ENCODE results near the gene SLC25A26. TPM values are rescaled to one million over a fixed set of nuclear protein-coding genes. Genes with fewer than 3 reads are reported as not detected.

The SLC25A26 gene
- total RNA-seq, 3 donors from 2014 or later, result 15.9 to 25.8 (median 20.2) TPM

DNA sequence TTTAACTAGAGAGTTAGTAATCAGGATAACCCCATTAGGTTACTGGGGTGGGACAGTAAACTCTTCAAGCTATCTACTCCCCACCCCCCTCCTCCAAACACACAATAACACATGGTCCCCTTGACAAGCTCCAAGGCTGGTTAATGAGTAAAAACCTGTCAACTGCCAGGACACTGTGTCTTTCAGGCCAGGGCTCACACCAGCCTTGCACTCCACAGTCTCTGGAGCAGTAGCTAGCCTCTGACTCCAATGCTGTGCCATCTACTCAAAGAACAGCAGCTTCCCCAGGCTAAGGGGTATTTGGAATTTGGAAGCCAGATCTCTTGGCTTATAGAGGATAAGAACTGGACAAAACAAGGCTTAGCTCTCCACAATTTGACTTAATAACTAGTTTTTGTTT is 164.3 kb downstream of the SLC25A26 start:
- ATAC-seq (no peak), DNase-seq (no peak)
- intact Hi-C loops (cut with DNase I, micrococcal nuclease), result no loop called here
- TF ChIP-seq, protein P1, sequence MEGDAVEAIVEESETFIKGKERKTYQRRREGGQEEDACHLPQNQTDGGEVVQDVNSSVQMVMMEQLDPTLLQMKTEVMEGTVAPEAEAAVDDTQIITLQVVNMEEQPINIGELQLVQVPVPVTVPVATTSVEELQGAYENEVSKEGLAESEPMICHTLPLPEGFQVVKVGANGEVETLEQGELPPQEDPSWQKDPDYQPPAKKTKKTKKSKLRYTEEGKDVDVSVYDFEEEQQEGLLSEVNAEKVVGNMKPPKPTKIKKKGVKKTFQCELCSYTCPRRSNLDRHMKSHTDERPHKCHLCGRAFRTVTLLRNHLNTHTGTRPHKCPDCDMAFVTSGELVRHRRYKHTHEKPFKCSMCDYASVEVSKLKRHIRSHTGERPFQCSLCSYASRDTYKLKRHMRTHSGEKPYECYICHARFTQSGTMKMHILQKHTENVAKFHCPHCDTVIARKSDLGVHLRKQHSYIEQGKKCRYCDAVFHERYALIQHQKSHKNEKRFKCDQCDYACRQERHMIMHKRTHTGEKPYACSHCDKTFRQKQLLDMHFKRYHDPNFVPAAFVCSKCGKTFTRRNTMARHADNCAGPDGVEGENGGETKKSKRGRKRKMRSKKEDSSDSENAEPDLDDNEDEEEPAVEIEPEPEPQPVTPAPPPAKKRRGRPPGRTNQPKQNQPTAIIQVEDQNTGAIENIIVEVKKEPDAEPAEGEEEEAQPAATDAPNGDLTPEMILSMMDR (IDR thresholded peaks at IDR 0.05), result no peak
- H3K9me3 ChIP-seq, result no peaks in the 10 kb centered on the region
- H3K4me3 ChIP-seq, result no peak overlapping the region
- peaks cover 18% of the 10 kb centered on the region for H3K36me3 ChIP-seq (ENCODE audit: low read depth)
- no peaks in the 10 kb centered on the region for H3K4me1 ChIP-seq (ENCODE audit: low read depth)

DNA sequence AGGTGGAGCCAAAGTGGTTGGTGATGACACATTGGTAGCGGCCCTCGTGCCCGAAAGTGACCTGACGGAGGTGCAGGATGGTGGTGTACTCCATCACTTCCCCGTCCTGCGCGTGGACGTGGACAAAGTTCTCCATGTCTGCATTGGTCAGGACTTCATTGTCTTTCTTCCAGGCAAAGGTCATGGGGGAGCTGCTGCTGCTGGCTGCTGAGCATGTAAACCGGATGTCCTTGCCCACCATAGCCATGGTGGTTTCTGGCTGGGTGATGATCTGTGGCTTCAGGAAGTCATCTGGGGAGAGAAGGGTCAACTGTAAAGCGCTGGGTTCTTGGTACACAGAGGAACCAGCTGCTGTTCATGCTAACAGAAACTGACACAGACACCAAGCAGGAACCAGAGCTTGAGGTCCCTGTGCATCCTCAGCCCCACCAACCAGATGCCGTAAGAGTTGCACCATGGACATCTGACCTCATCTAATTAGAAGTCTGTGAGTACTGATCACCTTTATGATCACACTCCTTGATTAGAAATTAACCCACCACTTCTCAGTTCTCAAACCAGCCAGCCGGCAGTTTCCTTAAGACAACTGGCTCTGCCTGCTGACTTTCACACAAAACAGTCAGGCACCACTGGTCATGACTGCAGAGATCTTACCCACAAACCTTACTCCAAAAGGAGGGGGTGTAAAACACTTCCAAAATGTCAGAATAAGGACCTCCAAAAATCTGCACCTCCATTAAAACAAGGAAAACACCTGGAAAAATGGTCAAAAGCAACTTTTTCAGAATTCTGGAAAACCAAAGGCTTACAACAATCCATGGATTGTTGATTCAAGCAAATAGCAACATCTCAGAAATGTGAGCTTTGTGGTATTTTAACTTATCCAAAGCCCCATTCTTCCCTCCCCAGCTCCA is 165.5 kb downstream of the SLC25A26 start:
- Histone ChIP-seq H3K4me3 (no peak overlapping the region), H3K9me3 (no peaks in the 10 kb centered on the region), H3K4me1 (ENCODE audit: low read depth) (no peaks in the 10 kb centered on the region), H3K36me3 (ENCODE audit: low read depth) (peaks cover 7% of the 10 kb centered on the region)
- ATAC-seq (peak; percentile 25), DNase-seq (peak in 1 of 3 donors; percentile 1)
- TF ChIP-seq, protein P1 (IDR thresholded peaks at IDR 0.05), result no peak
- intact Hi-C loops (cut with DNase I, micrococcal nuclease), result no loop called here

DNA sequence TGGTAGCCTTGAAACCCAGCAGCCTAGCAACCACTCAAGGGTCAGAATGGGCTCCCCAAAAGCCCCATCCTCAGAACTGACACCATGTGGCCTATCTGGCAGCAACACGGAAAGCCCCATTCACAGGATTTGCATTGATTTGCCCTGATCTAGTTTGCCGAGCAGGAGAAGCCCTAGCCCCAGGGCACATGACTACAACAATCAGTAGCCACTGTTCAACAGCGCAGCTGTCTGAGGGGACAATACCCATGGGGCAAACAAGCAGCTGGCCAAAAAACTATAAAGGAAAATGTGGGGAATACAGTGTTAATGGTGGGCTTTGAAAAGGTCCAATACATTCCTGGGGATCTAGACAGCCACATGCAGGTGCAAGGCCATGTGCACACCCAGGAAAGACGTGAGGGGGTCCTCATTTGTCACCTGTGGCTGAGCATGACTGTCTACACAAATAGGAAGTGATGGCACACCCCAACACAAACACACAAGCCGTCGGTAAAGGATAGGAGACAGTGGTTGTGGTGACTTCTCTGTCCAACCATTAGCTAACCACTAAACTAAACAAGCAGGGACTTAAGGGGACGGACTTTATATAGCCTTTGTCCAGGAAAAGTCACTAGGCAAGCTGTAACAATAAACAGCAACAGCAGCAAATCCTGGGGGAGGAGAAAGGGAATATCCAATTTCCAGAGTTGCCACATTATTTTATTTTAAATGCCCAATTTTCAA is 166.3 kb downstream of the SLC25A26 start:
- no peak overlapping the region for H3K4me3 ChIP-seq
- H3K9me3 ChIP-seq, result no peaks in the 10 kb centered on the region
- ATAC-seq (no peak), DNase-seq (peak in 1 of 3 donors; percentile 2)
- H3K36me3 ChIP-seq (ENCODE audit: low read depth), result peaks cover 7% of the 10 kb centered on the region
- TF ChIP-seq, protein P1 (IDR thresholded peaks at IDR 0.05), result no peak
- intact Hi-C loops (cut with DNase I, micrococcal nuclease), result no loop called here
- H3K4me1 ChIP-seq (ENCODE audit: low read depth), result no peaks in the 10 kb centered on the region

DNA sequence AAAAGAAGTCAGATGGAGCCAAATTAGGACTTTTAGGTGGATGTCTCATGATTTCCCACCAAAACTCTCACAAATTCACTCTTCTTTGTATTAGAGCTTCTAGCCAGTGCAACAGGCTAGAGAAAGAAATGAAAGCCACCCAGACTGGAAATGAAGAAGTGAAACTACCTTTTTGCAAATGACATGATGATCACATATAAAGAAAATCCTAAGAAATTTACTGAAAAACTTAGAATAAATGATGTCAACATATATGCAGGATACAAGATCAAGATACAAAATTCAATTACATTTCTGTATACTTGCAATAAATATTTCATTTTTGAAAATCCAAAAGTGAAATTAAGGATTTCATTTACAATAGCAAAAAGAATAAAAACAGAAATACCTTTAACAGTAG is 169.2 kb downstream of the SLC25A26 start:
- Histone ChIP-seq H3K4me3 (no peak overlapping the region), H3K9me3 (no peaks in the 10 kb centered on the region), H3K36me3 (ENCODE audit: low read depth) (no peaks in the 10 kb centered on the region), H3K4me1 (ENCODE audit: low read depth) (no peaks in the 10 kb centered on the region)
- TF ChIP-seq, protein P1 (IDR thresholded peaks at IDR 0.05), result no peak
- intact Hi-C loops (cut with DNase I, micrococcal nuclease), result no loop called here
- ATAC-seq (no peak), DNase-seq (no peak)

DNA sequence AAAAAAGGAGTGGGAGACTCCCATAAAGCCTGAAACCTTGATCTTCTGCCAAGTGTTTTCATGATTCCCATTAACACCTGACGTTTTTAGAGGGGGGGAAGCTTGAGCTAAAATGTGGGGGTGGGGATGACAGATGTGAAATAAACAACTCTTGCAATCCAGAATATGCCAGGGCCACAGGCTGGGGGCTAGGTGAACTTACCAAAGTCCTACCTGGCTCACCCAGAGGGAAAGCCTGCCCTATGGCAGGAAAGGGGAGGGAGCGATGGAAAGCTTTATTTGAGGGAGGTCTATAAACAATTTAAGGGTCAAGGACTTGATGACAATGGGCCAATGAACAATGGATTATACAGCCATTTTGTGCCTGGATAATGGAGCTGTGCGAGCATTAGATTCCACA is 171.7 kb downstream of the SLC25A26 start:
- Histone ChIP-seq H3K4me1 (ENCODE audit: low read depth) (no peaks in the 10 kb centered on the region), H3K36me3 (ENCODE audit: low read depth) (peaks cover 7% of the 10 kb centered on the region), H3K4me3 (no peak overlapping the region), H3K9me3 (no peaks in the 10 kb centered on the region)
- TF ChIP-seq, protein P1 (IDR thresholded peaks at IDR 0.05), result no peak
- DNase-seq (no peak), ATAC-seq (no peak)
- intact Hi-C loops (cut with DNase I, micrococcal nuclease), result no loop called here
